Measurements from ENCODE around the gene ARHGEF11.
"Not testable (repeated sequence)": the region's sequence is repeated elsewhere in the genome, so short reads cannot be mapped to it uniquely, and the experiment has no call there.

The ARHGEF11 gene, protein sequence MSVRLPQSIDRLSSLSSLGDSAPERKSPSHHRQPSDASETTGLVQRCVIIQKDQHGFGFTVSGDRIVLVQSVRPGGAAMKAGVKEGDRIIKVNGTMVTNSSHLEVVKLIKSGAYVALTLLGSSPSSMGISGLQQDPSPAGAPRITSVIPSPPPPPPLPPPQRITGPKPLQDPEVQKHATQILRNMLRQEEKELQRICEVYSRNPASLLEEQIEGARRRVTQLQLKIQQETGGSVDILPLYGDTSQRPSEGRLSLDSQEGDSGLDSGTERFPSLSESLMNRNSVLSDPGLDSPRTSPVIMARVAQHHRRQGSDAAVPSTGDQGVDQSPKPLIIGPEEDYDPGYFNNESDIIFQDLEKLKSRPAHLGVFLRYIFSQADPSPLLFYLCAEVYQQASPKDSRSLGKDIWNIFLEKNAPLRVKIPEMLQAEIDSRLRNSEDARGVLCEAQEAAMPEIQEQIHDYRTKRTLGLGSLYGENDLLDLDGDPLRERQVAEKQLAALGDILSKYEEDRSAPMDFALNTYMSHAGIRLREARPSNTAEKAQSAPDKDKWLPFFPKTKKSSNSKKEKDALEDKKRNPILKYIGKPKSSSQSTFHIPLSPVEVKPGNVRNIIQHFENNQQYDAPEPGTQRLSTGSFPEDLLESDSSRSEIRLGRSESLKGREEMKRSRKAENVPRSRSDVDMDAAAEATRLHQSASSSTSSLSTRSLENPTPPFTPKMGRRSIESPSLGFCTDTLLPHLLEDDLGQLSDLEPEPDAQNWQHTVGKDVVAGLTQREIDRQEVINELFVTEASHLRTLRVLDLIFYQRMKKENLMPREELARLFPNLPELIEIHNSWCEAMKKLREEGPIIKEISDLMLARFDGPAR (N-terminal part only)
- total RNA-seq: 31.5 to 51.0 reads per million in 2 donors

DNA sequence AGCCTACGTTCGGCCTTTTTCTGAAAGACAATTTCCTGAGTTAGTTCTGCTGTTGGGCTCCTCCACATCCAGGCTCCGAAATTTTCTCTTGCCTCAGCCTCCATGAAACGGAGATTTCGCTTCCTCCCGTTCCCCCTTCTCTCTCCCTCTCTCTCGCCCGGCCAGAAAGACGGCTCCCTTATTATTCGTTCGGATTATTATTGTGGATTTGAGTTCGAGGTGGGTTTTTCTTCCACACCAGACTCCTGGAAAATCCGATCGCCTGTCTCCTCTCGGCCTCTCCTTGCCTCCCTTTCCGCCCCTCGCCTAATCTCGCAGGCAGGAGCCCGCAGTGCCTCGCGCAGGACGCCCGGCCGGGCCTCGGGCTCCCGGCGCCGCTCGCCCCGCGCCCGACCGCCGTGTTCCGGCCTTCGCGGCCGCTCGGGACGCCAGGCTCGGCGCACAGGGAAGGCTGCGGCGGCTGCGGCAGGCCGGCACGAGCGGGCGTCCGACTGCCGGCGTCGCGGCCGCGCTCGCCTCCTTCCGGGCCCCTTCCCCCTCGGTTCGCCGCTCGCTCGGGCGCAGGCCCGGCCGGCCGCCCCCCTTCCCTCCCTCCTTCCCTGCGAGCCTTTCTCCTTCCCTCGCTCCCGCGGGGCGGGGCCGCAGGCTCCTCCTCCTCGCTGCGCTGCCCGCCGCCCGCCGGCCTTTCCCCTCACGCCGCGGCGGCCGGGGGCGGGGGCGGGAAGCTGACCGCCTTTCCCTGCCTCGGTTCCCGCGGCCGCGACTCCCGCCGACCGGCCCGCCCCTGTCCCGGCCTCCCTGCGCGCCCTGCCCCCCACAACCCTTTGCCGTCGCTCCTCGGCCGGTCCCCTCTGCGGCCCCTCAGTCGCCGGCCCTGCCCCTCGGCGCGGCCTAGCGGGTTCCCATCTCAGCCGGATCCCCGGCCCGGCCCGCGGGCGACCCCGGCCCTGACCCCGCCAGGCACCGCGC lies at the start of gene ARHGEF11:
Gene ARHGEF11 (minus strand): TSS at position 493 of the 969 bp plus-strand sequence. CDS start 1,412 bp downstream, outside the sequence.
- peak in 1 of 5 experiments; percentile 6 for DNase-seq

- DNase-seq: no peak
These were observed 49.5 kb upstream of the ARHGEF11 start for GRCh38 chr1:157095091-157095490.

DNA sequence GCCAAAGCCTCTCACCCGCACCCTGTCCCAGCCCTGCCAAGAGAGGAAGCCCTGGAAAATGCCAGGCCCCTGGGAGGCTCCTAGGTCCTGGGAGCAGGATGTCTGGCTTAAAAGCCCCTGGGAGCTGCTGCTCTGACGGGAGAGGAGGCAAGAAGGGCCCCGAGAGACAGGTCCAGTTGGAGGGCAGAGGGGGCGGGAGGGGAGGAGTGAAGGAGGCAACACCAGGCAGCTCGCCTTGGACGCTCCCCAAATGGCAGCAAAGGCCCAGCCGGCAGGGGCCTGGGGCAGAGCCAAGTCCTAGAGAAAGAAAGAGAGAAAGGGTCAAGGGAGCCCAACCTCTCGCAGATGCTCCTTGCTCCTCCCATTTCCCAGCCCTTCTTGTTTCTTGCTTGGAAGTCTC lies 47.3 kb upstream of the ARHGEF11 start:
- DNase-seq: no peak

GRCh38 chr1:157091668-157092273 lies 46.2 kb upstream of the ARHGEF11 start:
- DNase-seq: no peak

DNA sequence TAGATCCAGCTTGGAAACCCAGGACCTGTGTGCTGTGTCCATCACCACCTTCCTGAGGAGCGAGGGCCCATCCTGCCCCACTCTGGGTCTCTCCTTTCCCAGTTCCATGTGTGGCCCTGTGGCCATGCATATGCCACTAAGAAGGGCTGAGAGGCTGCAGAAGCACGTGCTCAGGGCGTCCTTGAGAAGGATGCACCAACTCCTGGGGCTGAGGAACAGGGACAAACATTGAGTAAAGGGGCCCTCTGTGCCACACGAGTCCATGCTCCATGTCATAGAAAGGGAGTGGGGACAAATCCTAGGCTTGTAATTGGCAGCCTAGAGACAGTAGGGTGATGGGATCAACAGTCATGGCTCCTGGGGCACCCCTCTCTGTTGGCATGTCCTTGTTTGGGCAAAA lies 45.6 kb upstream of the ARHGEF11 start:
- no peak for DNase-seq

DNA sequence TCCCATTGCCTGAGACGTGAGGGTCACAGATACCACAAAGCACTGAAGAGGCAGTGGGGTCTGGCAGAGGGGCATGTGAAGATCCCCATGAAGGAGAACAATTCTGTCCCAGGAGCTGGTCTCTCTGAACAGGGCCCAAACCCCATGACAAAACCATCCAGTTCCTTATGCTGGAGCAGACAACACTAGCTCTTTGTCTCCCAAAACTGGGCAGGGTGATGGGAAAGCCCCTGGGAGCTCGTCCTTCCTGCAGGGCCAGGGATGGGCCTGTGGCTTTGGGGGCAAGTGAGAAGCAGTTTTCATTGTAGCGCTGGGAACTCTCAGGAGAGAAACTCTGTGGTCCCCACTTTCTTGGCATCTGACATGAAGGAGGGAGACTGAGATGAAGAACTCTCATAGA lies 45.2 kb upstream of the ARHGEF11 start:
- DNase-seq: no peak

DNA sequence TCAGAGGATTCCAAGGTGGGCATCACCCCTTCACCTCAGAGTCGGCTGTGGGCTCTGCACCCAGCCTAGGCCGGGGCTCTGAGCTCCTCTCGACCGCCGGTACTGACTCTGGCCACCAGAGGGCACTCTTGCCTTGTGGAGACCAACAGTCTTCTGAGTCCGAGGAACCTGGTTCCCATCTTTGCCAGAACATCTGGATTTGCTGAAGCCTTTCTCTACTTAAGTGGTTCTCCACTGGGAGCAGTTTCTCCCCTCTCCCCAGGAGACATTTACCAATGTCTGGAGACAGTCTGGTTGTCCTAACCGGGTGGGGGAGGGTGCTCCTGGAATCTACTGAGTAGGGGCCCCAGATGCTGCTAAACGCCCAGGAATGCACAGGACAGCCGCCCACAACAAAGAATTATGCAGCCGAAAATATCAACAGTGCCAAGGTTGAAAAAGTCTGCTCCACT lies 44.7 kb upstream of the ARHGEF11 start:
- peak; percentile 57 to 80 (median 72) for DNase-seq

DNA sequence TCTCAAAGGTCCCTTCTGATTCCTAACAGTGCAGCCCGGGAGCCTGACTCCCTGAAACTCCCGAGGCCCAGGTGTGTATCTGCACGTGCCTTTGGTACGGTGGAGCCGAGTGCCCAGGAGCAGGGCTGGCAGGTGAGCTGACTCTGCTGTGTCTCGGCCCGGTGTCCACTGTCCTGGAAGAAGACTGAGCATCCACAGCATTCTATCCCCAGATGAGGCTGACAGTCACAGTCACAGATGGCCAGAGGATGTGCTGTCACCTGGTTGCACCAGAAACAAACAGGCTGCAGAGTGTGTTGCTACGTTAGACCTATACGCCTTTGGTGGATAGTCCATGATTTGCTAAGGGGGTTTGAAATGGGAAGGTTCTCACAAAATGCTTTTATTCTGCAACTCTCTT lies 44.2 kb upstream of the ARHGEF11 start:
- DNase-seq: peak in 1 of 5 experiments; percentile 2

GRCh38 chr1:157088607-157089006 lies 43.1 kb upstream of the ARHGEF11 start:
- DNase-seq: no peak

DNA sequence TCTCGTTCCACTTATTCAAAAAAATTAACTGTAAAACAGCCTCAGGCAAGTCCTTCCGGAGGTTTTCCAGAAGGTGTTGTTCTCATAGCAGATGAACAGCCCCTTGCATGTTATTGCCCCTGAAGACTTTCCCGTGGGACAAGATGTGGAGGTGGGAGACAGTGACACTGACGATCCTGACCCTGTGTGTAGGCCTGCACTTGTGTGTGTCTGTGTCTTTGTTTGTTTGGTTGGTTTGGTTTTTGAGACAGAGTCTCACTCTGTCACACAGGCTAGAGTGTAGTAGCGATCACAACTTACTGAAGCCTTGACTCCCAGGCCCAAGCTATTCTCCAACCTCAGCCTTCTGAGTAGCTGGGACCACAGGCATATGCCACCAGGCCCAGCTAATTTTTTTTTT lies 41.5 kb upstream of the ARHGEF11 start:
- DNase-seq: no peak

DNA sequence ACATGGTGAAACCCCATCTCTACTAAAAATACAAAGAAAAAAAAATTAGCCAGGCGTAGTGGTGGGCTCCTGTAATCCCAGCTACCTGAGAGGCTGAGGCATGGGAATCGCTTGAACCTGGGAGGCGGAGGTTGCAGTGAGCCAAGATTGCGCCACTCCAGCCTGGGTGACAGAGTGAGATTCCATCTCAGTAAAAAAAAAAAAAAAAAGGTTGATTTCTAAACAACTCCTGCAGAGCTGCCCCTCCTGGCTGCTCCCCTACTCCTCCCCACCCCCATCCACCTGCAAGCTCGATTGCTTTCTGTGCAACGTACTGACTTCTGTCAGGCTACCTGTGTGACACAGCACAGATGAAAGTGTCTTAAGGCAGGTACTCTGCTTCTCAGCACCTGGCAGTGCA lies 40.8 kb upstream of the ARHGEF11 start:
- DNase-seq: no peak

- DNase-seq: no peak
These were observed 39.9 kb upstream of the ARHGEF11 start for GRCh38 chr1:157085421-157085820.

GRCh38 chr1:157084720-157085119 lies 39.2 kb upstream of the ARHGEF11 start:
- no peak for DNase-seq

DNA sequence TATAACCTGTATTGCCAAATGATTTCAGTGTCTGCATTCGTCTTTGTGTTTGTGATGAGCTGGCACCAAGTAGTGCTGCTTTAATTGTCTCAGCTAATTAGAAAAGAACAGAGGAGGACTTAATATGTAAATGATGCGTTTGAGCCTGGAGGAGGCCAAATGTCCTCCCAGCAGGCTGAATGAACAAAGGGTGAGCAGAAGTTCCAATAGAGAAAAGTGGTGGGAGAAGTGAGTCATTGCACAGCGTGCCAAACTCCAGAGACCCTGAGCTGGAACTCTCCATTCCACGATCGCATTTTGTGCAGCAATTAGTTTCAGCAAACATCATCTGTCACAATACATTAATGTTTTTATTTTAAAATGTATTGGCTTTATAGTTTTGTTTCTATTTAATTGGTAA lies 36.2 kb upstream of the ARHGEF11 start:
- no peak for DNase-seq

DNA sequence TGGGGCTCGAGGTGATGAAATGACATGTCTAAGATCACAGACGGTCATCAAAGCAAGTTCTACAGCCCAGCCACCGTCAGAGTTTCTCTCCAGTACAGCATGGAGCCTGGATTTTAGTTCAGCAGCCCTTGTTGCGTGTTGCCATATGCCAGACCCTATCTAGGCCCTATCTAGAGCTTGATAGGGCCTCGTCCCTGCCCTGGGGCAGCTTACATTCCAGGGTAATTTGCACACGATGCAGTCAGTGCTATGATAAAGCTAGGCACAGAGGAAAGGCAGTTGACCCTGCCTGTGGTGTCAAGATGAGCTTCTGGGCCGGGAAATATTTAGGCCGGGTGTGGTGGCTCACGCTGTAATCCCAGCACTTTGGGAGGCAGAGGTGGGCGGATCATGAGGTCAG lies 35.2 kb upstream of the ARHGEF11 start:
- no peak for DNase-seq

GRCh38 chr1:157077394-157077793 lies 31.9 kb upstream of the ARHGEF11 start:
- DNase-seq: no peak

GRCh38 chr1:157073944-157074685 lies 28.6 kb upstream of the ARHGEF11 start:
- peak in 1 of 5 experiments; percentile 37 for DNase-seq

DNA sequence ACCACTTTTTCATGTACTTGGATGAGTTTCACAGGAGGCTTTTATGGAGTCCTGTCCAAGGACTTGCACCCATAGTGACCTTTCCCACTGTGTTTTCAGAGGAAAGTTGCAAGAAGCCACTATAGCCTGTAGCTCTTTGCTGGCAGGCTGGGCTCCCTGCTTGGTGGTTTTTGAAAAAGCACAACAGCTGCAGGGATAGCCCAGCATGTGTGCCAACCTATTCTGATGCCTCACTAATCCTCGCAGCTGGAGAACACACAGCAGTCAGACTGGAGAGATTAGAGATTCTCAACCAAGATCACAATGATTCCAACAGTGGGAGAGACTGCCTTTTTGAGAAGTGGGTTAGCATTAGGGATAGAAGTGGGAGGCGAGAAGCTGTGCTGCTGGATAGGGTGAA lies 24.1 kb upstream of the ARHGEF11 start:
- DNase-seq: no peak

- not testable (repeated sequence) for DNase-seq
These were observed 13.7 kb upstream of the ARHGEF11 start for GRCh38 chr1:157059241-157059640.

DNA sequence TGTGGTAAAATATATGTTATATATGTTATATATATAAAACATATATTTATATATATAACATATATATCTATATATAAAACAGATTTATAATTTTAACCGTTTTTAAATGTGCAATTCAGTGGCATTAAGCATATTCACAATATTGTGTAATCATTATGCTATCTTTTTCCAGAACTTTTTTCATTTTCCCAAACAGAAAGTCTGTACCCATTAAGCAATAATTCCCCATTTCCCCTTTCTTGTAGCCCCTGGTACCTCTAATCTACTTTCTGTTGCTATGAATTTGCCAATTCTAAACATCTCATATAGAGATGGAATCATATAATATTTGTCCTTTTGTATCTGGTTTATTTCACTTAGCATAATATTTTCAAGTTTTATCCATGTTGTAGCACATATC lies 10.7 kb upstream of the ARHGEF11 start:
- DNase-seq: no peak

DNA sequence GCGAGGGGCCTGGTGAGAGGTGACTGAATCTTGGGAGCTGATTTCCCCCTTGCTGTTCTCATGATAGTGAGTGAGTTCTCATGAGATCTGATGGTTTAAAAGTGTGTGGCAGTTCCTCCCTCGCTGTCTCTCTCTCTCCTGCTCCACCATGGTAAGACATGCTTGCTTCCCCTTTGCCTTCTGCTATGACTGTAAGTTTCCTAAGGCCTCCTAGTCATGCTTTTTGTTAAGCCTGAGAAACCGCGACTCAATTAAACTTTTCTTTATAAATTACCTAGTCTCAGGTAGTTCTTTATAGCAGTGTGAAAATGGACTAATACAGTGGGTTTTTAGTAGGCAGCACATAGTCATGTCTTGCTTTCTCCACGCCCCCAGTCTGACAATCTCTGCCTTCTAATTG lies 10.2 kb upstream of the ARHGEF11 start:
- DNase-seq: not testable (repeated sequence)
